ENCODE data around the gene ZNF148.

The ZNF148 gene

DNA sequence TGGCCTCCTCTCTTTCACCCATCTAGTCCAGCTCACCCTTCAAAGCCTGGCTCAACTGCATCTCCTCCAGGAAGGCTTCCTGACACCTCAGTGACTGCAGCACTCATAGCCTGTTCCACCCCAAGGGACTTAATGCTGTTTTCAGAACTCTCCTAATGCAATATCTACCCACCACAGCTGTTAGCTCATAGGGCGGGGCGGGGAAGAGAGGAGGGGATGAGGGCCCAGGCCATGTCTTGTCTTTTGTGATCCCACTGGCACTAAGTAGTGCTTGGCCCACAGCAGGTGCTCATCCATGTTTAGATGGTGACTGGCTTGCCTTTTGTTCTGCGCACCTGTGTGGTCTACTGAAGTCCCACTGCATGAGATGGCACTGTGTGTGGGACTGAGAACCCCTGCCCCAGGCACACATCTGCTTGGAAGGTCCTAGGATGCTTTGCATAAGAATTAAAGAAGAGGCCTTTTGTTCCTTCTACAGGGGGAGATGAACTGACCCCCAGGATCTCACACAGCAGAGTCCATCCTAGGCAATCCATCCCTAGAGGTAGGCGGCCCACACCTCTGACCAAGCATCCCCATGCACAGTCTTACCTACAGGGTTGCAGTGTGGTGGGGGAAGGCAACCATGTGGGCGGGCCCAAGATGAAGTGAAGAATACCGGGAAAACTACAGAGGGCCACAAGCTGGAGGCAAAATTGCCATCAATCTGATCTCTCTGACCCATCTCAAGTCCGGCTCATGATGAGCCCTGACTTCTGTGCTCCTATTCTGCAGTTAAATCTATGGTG is 185.6 kb downstream of the ZNF148 start:
- DNase-seq = no peak

DNA sequence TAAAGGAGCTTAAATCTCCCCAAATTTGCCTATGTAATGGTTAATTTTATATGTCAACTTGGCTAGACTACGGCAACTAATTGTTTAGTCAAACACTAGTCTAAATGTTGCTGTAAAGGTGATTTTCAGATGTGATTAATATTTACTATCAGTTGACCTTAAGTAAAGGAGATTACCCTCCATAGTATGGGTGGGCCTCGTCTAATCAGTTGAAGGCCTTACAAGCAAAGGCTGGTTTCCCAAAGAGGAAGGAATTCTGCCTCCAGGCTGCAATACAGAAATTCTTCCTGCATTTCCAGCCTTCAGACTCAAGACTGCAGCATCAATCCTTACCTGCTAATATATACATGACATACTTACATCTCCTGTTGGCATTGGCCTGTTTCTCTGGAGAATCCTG is 186.2 kb downstream of the ZNF148 start:
- DNase-seq = no peak

GRCh38 chr3:125187599-125187910 is 187.6 kb downstream of the ZNF148 start:
- DNase-seq = no peak

DNA sequence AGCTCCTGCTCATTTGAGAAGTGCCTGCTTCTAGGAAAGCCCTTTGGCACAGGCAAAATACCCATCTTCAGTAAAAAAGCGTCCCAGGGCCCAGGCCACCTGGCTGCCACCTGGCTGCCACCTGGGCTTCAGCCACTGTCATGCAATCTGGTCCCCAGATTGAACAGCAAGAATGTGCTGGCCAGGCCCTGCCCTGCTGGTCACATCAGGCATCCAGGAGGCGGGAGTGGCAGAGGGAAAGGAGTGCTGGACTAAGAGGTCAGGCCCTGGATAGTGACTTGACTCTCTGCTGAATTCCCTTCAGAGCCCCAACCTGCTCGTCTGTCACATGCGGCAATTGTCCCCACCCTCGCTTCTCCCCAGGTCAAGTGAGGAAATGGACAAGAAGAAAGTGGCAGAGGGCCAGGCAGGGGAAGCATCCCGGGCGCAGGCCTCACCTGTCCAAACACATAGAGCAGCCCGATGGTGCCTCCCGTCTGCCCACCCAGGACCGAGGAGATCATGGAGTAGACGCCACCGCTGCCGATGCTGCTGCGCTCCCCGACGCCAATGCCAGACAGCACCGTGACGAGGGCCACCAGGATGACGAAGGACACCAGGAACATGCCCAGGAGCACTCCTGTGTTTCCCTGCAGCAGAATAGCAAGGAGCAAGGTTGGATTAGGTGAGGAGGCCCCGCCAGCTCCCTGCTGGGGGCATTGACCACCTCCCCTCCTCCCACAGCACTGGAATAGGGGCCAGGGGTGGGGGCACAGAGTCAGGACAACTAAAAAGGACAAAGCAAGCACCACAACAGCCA is 188.1 kb downstream of the ZNF148 start:
- no peak for DNase-seq

DNA sequence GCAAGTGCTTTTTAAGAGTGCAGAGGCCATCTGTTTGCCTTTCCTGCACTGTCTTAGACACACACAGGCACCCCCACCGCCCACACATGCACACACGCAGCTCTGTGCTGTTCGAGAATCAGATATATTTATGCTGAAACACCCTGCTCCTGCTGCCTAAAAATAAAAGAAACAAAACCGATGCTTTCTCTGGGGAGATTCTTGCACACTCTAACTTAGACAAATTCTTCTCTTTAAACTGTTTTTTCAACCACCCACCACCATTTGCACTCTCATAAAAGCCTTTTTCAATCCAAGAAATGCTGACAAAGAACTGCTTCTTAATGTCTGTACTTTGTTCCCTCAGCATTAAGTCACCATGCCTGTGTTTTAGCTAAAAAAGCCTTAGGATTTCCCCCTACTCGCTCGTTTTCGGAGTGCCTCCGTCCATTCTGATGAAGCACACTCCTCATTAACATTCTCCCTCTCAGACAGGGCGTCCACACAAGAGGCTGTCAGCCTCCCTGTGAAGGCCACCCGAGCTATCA is 188.8 kb downstream of the ZNF148 start:
- DNase-seq = no peak

GRCh38 chr3:125185805-125186204 is 189.3 kb downstream of the ZNF148 start:
- DNase-seq = no peak

DNA sequence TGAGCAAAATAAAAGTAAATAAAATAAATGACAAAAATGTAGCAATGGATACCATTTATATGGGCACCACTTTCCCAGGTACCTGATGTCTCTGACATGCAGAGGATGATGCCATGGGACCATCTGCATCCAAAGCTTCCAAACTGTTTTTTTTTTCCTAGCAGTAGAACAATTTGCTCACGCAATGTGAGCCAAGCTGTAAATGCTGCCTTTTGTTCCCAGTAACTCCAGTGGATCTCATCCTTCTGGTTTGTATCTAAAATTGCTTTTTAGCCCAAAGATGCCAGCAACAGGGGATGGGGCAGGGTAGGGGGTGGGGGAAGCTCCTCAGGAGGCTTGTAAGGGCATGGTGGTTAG is 195.3 kb downstream of the ZNF148 start:
- DNase-seq = no peak

DNA sequence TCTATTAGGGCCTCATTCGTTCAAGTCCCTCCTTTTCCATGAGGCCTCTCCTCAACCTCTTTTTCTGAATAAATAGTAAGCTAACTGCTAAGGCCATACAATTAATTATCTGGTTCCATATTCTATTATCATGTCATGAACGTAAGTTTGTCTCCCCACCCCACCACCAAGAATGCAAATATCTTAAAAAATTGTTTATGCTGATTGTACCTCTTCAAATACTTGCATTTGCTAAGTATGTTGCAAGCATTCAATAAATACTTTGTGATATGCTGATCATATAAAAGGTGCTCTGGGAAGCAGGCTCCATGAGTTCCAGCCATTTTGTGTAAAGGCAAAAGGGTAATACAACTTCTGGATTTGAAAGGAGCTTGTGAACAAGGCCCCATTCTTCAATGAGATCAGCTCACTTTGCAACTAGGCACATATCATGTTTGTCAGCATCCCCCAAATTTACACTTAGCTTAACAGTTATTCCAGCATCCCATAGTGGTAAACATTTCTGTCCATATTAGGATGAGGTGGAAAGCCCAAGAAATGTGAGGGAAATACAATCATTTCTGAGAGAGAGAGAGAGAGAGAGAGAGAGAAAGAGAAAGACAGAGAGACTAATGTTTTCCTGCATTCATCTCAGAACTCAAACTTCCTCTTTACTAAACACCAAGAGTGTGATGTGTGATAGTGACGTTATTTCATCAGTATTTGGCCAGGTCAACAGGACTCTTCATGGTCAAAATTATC is 195.8 kb downstream of the ZNF148 start:
- DNase-seq = no peak

- DNase-seq = no peak
Observed at GRCh38 chr3:125177746-125178145, 197.4 kb downstream of the ZNF148 start.
